GM23338 (cell line): Measurements from ENCODE around the gene WDR75.

Experiments
- EZH2 ChIP-seq: fragments of 200-600 bp; sonication (generic); IDR thresholded peaks from one replicate; pipeline ENCODE4 v1.8.0; 2017; ENCODE audit warnings: antibody characterized with exemption, mild to moderate bottlenecking, low read depth; ENCODE audit not compliant: unreplicated experiment
- EZH2phosphoT487 ChIP-seq: fragments of 200-600 bp; sonication (generic); IDR thresholded peaks from one replicate; pipeline ENCODE4 v1.8.1; 2018; ENCODE audit warnings: antibody characterized with exemption; ENCODE audit not compliant: unreplicated experiment
- POLR2AphosphoS5 ChIP-seq: IDR thresholded peaks from 2 replicates; pipeline ENCODE4 v1.6.1; 2016; ENCODE audit warnings: antibody characterized with exemption, low read depth
- TF ChIP-seq, protein P1 (sequence below), 2 experiments: fragments of 200-600 bp in 1 of 2; sonication (generic) in 1 of 2; conservative IDR thresholded peaks; 2 replicates each; pipeline versions ENCODE4 v1.5.1 to v1.6.1; 2016 to 2017; ENCODE audit warnings: antibody characterized with exemption in 2 of 2, low read depth in 2 of 2, mild to moderate bottlenecking in 2 of 2, moderate library complexity in 1 of 2
- TF ChIP-seq, protein P2 (sequence below): IDR thresholded peaks from one replicate; pipeline ENCODE4 v1.6.1; 2018; ENCODE audit warnings: antibody characterized with exemption; ENCODE audit not compliant: unreplicated experiment
- TF ChIP-seq, protein P3 (sequence below): IDR thresholded peaks from 2 replicates; pipeline ENCODE4 v1.6.1; 2016; ENCODE audit warnings: antibody characterized with exemption
- TF ChIP-seq, protein P4 (sequence below): fragments of 250-450 bp; sonication (Bioruptor Pico); IDR thresholded peaks from 2 replicates; pipeline ENCODE4 v1.5.0; 2020; ENCODE audit warnings: mild to moderate bottlenecking, moderate library complexity

DNA sequence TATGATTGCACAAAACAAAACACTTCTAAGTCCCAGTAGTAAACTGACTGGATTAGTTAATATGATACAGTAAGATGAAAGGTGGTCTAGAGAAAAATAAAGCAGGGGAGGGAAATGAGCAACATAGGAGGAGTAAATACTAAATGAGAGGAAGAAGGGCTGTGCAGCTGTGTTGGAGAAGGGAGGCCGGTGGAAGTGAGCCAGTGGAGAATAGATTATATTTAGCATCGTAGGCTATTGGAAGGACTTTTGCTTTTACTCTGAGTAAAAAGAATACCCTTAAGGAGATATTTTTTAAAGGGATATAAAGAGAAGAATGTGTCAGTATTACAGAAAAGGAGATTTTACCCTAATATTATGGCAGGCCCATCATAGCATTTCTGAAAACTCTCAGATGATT is 12.7 kb downstream of the WDR75 start:
- TF ChIP-seq, protein P1, sequence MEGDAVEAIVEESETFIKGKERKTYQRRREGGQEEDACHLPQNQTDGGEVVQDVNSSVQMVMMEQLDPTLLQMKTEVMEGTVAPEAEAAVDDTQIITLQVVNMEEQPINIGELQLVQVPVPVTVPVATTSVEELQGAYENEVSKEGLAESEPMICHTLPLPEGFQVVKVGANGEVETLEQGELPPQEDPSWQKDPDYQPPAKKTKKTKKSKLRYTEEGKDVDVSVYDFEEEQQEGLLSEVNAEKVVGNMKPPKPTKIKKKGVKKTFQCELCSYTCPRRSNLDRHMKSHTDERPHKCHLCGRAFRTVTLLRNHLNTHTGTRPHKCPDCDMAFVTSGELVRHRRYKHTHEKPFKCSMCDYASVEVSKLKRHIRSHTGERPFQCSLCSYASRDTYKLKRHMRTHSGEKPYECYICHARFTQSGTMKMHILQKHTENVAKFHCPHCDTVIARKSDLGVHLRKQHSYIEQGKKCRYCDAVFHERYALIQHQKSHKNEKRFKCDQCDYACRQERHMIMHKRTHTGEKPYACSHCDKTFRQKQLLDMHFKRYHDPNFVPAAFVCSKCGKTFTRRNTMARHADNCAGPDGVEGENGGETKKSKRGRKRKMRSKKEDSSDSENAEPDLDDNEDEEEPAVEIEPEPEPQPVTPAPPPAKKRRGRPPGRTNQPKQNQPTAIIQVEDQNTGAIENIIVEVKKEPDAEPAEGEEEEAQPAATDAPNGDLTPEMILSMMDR (conservative IDR thresholded peaks at IDR 0.05; ENCODE audit: low read depth in 2 of 2): no peak
- TF ChIP-seq EZH2 (no peak), EZH2phosphoT487 (no peak), POLR2AphosphoS5 (no peak)
- TF ChIP-seq, protein P2, sequence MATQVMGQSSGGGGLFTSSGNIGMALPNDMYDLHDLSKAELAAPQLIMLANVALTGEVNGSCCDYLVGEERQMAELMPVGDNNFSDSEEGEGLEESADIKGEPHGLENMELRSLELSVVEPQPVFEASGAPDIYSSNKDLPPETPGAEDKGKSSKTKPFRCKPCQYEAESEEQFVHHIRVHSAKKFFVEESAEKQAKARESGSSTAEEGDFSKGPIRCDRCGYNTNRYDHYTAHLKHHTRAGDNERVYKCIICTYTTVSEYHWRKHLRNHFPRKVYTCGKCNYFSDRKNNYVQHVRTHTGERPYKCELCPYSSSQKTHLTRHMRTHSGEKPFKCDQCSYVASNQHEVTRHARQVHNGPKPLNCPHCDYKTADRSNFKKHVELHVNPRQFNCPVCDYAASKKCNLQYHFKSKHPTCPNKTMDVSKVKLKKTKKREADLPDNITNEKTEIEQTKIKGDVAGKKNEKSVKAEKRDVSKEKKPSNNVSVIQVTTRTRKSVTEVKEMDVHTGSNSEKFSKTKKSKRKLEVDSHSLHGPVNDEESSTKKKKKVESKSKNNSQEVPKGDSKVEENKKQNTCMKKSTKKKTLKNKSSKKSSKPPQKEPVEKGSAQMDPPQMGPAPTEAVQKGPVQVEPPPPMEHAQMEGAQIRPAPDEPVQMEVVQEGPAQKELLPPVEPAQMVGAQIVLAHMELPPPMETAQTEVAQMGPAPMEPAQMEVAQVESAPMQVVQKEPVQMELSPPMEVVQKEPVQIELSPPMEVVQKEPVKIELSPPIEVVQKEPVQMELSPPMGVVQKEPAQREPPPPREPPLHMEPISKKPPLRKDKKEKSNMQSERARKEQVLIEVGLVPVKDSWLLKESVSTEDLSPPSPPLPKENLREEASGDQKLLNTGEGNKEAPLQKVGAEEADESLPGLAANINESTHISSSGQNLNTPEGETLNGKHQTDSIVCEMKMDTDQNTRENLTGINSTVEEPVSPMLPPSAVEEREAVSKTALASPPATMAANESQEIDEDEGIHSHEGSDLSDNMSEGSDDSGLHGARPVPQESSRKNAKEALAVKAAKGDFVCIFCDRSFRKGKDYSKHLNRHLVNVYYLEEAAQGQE: no peak
- TF ChIP-seq, protein P3, sequence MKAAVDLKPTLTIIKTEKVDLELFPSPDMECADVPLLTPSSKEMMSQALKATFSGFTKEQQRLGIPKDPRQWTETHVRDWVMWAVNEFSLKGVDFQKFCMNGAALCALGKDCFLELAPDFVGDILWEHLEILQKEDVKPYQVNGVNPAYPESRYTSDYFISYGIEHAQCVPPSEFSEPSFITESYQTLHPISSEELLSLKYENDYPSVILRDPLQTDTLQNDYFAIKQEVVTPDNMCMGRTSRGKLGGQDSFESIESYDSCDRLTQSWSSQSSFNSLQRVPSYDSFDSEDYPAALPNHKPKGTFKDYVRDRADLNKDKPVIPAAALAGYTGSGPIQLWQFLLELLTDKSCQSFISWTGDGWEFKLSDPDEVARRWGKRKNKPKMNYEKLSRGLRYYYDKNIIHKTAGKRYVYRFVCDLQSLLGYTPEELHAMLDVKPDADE: no peak
- TF ChIP-seq, protein P4, sequence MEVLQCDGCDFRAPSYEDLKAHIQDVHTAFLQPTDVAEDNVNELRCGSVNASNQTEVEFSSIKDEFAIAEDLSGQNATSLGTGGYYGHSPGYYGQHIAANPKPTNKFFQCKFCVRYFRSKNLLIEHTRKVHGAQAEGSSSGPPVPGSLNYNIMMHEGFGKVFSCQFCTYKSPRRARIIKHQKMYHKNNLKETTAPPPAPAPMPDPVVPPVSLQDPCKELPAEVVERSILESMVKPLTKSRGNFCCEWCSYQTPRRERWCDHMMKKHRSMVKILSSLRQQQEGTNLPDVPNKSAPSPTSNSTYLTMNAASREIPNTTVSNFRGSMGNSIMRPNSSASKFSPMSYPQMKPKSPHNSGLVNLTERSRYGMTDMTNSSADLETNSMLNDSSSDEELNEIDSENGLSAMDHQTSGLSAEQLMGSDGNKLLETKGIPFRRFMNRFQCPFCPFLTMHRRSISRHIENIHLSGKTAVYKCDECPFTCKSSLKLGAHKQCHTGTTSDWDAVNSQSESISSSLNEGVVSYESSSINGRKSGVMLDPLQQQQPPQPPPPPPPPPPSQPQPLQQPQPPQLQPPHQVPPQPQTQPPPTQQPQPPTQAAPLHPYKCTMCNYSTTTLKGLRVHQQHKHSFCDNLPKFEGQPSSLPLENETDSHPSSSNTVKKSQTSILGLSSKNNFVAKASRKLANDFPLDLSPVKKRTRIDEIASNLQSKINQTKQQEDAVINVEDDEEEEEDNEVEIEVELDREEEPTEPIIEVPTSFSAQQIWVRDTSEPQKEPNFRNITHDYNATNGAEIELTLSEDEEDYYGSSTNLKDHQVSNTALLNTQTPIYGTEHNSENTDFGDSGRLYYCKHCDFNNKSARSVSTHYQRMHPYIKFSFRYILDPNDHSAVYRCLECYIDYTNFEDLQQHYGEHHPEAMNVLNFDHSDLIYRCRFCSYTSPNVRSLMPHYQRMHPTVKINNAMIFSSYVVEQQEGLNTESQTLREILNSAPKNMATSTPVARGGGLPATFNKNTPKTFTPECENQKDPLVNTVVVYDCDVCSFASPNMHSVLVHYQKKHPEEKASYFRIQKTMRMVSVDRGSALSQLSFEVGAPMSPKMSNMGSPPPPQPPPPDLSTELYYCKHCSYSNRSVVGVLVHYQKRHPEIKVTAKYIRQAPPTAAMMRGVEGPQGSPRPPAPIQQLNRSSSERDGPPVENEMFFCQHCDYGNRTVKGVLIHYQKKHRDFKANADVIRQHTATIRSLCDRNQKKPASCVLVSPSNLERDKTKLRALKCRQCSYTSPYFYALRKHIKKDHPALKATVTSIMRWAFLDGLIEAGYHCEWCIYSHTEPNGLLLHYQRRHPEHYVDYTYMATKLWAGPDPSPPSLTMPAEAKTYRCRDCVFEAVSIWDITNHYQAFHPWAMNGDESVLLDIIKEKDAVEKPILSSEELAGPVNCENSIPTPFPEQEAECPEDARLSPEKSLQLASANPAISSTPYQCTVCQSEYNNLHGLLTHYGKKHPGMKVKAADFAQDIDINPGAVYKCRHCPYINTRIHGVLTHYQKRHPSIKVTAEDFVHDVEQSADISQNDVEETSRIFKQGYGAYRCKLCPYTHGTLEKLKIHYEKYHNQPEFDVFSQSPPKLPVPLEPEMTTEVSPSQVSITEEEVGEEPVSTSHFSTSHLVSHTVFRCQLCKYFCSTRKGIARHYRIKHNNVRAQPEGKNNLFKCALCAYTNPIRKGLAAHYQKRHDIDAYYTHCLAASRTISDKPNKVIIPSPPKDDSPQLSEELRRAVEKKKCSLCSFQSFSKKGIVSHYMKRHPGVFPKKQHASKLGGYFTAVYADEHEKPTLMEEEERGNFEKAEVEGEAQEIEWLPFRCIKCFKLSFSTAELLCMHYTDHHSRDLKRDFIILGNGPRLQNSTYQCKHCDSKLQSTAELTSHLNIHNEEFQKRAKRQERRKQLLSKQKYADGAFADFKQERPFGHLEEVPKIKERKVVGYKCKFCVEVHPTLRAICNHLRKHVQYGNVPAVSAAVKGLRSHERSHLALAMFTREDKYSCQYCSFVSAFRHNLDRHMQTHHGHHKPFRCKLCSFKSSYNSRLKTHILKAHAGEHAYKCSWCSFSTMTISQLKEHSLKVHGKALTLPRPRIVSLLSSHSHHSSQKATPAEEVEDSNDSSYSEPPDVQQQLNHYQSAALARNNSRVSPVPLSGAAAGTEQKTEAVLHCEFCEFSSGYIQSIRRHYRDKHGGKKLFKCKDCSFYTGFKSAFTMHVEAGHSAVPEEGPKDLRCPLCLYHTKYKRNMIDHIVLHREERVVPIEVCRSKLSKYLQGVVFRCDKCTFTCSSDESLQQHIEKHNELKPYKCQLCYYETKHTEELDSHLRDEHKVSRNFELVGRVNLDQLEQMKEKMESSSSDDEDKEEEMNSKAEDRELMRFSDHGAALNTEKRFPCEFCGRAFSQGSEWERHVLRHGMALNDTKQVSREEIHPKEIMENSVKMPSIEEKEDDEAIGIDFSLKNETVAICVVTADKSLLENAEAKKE (CRISPR knock-in tag): no peak
